ENCODE data around the gene UCP2.

The UCP2 gene

GRCh38 chr11:74017631-74018030, 35.0 kb upstream of the UCP2 start:
- no peaks in the 10 kb centered on the region for H3K9me3 Mint-ChIP-seq
- H3K36me3 Mint-ChIP-seq (ENCODE audit: low read depth) = peaks cover 24% of the 10 kb centered on the region
- no peak for TF ChIP-seq CTCF (IDR thresholded peaks at IDR 0.05; ENCODE audit: unreplicated experiment in 3 of 3)
- H3K4me1 Mint-ChIP-seq = no peaks in the 10 kb centered on the region
- no peak overlapping the region for H3K27ac Mint-ChIP-seq
- no peaks in the 10 kb centered on the region for H3K27me3 Mint-ChIP-seq (ENCODE audit: low read depth)
- no peak overlapping the region for H3K4me3 Mint-ChIP-seq

- no peak for TF ChIP-seq CTCF (IDR thresholded peaks at IDR 0.05; ENCODE audit: unreplicated experiment in 3 of 3)
- Mint-ChIP-seq H3K36me3 (ENCODE audit: low read depth) (peaks cover 28% of the 10 kb centered on the region), H3K9me3 (no peaks in the 10 kb centered on the region), H3K4me3 (no peak overlapping the region), H3K27ac (no peak overlapping the region), H3K4me1 (no peaks in the 10 kb centered on the region), H3K27me3 (ENCODE audit: low read depth) (no peaks in the 10 kb centered on the region)
Measured at GRCh38 chr11:74015919-74016684, 33.5 kb upstream of the UCP2 start.

GRCh38 chr11:74014880-74015279, 32.2 kb upstream of the UCP2 start:
- no peaks in the 10 kb centered on the region for H3K27me3 Mint-ChIP-seq (ENCODE audit: low read depth)
- H3K36me3 Mint-ChIP-seq (ENCODE audit: low read depth) = peaks cover 28% of the 10 kb centered on the region
- H3K4me1 Mint-ChIP-seq = no peaks in the 10 kb centered on the region
- no peak for TF ChIP-seq CTCF (IDR thresholded peaks at IDR 0.05; ENCODE audit: unreplicated experiment in 3 of 3)
- H3K9me3 Mint-ChIP-seq = no peaks in the 10 kb centered on the region
- no peak overlapping the region for H3K27ac Mint-ChIP-seq
- H3K4me3 Mint-ChIP-seq = no peak overlapping the region

- Mint-ChIP-seq H3K27ac (no peak overlapping the region), H3K4me1 (no peaks in the 10 kb centered on the region), H3K9me3 (no peaks in the 10 kb centered on the region), H3K27me3 (ENCODE audit: low read depth) (no peaks in the 10 kb centered on the region), H3K36me3 (ENCODE audit: low read depth) (peaks cover 28% of the 10 kb centered on the region), H3K4me3 (no peak overlapping the region)
- TF ChIP-seq CTCF (IDR thresholded peaks at IDR 0.05; ENCODE audit: unreplicated experiment in 3 of 3) = no peak
Measured at GRCh38 chr11:74013141-74013540, 30.5 kb upstream of the UCP2 start.

GRCh38 chr11:74012074-74012809, 29.6 kb upstream of the UCP2 start:
- Mint-ChIP-seq H3K27ac (no peak overlapping the region), H3K4me1 (no peaks in the 10 kb centered on the region), H3K27me3 (ENCODE audit: low read depth) (no peaks in the 10 kb centered on the region), H3K36me3 (ENCODE audit: low read depth) (peaks cover 22% of the 10 kb centered on the region), H3K4me3 (no peak overlapping the region), H3K9me3 (no peaks in the 10 kb centered on the region)
- no peak for TF ChIP-seq CTCF (IDR thresholded peaks at IDR 0.05; ENCODE audit: unreplicated experiment in 3 of 3)
